Measurements from ENCODE around the gene NAV3.
A peak's percentile ranks its signal among the peaks of the same experiment; 100 is the strongest.

NAV3 gene

GRCh38 chr12:78229591-78230101, 399.0 kb downstream of the NAV3 start:
- TF ChIP-seq, protein P1, sequence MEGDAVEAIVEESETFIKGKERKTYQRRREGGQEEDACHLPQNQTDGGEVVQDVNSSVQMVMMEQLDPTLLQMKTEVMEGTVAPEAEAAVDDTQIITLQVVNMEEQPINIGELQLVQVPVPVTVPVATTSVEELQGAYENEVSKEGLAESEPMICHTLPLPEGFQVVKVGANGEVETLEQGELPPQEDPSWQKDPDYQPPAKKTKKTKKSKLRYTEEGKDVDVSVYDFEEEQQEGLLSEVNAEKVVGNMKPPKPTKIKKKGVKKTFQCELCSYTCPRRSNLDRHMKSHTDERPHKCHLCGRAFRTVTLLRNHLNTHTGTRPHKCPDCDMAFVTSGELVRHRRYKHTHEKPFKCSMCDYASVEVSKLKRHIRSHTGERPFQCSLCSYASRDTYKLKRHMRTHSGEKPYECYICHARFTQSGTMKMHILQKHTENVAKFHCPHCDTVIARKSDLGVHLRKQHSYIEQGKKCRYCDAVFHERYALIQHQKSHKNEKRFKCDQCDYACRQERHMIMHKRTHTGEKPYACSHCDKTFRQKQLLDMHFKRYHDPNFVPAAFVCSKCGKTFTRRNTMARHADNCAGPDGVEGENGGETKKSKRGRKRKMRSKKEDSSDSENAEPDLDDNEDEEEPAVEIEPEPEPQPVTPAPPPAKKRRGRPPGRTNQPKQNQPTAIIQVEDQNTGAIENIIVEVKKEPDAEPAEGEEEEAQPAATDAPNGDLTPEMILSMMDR (IDR thresholded peaks at IDR 0.05; ENCODE audit: insufficient read depth, low read length, missing control alignments), result peak; percentile 61
- ChIA-PET CTCF (interaction anchor here (0.7 to 1.0 kb wide), 3 partner anchors 9 to 17 kb away, joined by 3 read pairs; no protein-coding TSS in a partner anchor), POLR2A (no interaction called here)
- H3K4me3 ChIP-seq (ENCODE audit: low read depth, low read length), result no peak overlapping the region
- no peak for DNase-seq (ENCODE audit: low read depth, low spot score)

- no peak for DNase-seq (ENCODE audit: low read depth, low spot score)
- H3K4me3 ChIP-seq (ENCODE audit: low read depth, low read length), result no peak overlapping the region
- POLR2A ChIA-PET, result no interaction called here
- TF ChIP-seq, protein P1 (IDR thresholded peaks at IDR 0.05; ENCODE audit: insufficient read depth, low read length, missing control alignments), result no peak
- CTCF ChIA-PET, result interaction anchor here (1.0 to 1.4 kb wide), 2 partner anchors 9 to 10 kb away, joined by 3 to 4 read pairs; no protein-coding TSS in a partner anchor
Observed at GRCh38 chr12:78232756-78233155, 402.1 kb downstream of the NAV3 start.

DNA sequence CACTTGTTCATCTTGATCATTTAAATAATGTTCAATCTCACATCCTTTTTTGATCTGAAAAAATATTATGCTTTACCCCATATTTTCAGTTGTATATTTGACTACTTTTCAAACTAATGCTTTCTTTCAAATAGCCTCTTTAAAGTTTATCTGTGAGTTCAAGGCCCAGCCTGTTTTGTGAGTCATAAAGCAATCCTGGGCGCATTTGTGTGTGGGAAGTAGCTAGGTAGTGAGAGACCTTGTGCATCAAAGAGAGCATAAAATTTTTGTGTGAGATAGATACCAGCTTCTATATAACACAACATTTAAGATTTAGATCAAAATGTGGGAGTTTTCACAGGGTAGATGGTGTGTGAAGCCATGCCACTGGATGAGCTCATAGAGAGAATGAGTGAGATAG, 405.6 kb downstream of the NAV3 start:
- ChIA-PET POLR2A (no interaction called here), CTCF (no interaction called here)
- no peak for DNase-seq (ENCODE audit: low read depth, low spot score)
- no peak overlapping the region for H3K4me3 ChIP-seq (ENCODE audit: low read depth, low read length)
- TF ChIP-seq, protein P1 (IDR thresholded peaks at IDR 0.05; ENCODE audit: insufficient read depth, low read length, missing control alignments), result no peak

GRCh38 chr12:78239544-78239943, 408.9 kb downstream of the NAV3 start:
- DNase-seq (ENCODE audit: low read depth, low spot score), result no peak
- POLR2A ChIA-PET, result no interaction called here
- no peak overlapping the region for H3K4me3 ChIP-seq (ENCODE audit: low read depth, low read length)
- TF ChIP-seq, protein P1 (IDR thresholded peaks at IDR 0.05; ENCODE audit: insufficient read depth, low read length, missing control alignments), result no peak
- CTCF ChIA-PET, result no interaction called here

GRCh38 chr12:78240827-78241226, 410.1 kb downstream of the NAV3 start:
- POLR2A ChIA-PET, result no interaction called here
- TF ChIP-seq, protein P1 (IDR thresholded peaks at IDR 0.05; ENCODE audit: insufficient read depth, low read length, missing control alignments), result no peak
- CTCF ChIA-PET, result no interaction called here

DNA sequence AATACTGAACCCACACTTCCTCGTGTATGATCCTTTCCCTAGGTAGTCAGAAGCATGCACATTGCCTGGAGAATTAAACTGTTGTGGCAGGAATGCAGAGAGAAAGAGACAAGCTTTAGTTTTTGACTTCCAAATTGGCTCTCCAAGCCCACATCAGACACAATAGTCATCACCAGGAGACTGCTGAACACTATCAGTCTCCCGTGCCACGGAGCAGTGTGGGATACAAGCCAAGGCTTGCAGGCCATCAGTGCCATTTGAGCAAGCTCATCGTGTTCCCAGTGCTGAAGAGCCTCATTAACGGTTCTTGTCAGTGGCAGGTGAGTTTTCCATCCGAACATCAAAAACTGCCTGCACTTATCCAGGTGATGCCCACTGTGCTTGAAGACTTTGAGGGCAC, 410.8 kb downstream of the NAV3 start:
- no peak overlapping the region for H3K4me3 ChIP-seq (ENCODE audit: low read depth, low read length)
- ChIA-PET POLR2A (no interaction called here), CTCF (interaction anchor here (1.1 kb wide), 1 partner anchor 9 kb away, joined by 4 read pairs; no protein-coding TSS in a partner anchor)
- TF ChIP-seq, protein P1 (IDR thresholded peaks at IDR 0.05; ENCODE audit: insufficient read depth, low read length, missing control alignments), result no peak
- DNase-seq (ENCODE audit: low read depth, low spot score), result no peak

More at GRCh38 chr12:78240827-78241226, 410.1 kb downstream of the NAV3 start:
- no peak for DNase-seq (ENCODE audit: low read depth, low spot score)
- no peak overlapping the region for H3K4me3 ChIP-seq (ENCODE audit: low read depth, low read length)
